ENCODE measurements around the gene PIH1D1. TPM values are rescaled to one million over a fixed set of nuclear protein-coding genes. Genes with fewer than 3 reads are reported as not detected.
A peak's percentile ranks its signal among the peaks of the same experiment; 100 is the strongest.
"Not testable (repeated sequence)": the region's sequence is repeated elsewhere in the genome, so short reads cannot be mapped to it uniquely, and the experiment has no call there.

The PIH1D1 gene
- total and polyA plus RNA-seq, 10 of the 15 experiments (the other 5 are each of a cell fraction or from before 2014, with no cell fraction given): 16.1 to 153 (median 106) TPM

DNA sequence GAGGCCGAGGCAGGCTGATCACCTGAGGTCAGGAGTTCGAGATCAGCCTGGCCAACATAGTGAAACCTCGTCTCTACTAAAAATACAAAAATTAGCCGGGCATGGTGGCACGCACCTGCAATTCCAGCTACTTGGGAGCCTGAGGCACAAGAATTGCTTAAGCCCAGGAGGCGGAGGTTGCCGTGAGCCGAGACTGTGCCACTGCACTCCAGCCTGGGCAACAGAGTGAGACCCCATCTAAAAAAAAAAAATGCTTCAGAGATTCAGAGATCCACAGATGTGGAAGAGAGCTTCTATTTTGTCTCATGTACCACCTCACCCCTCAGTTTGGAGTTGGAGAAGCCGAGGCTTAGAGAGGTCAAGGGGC is 21.9 kb upstream of the PIH1D1 start:
- BruUV-seq (replicated peaks); FAIRE-seq; H3K9me3 ChIP-seq (replicated peaks; ENCODE audit: control insufficient read depth, insufficient read depth, low read length); H4K20me1 ChIP-seq (ENCODE audit: control insufficient read depth, insufficient read depth); H3K27me3 ChIP-seq (replicated peaks in 1 of 2; ENCODE audit: control insufficient read depth in 2 of 2, insufficient read depth in 2 of 2, low read length in 1 of 2); H3K36me3 ChIP-seq (ENCODE audit: control insufficient read depth in 2 of 2, insufficient read depth in 2 of 2, low read length in 1 of 2); H3K79me2 ChIP-seq (ENCODE audit: control insufficient read depth, insufficient read depth, low read length); DNase-seq (ENCODE audit: low read depth, low spot score); ATAC-seq; in situ Hi-C loops (cut with MboI): not testable (repeated sequence)
- Histone ChIP-seq H3K9ac (ENCODE audit: control insufficient read depth, insufficient read depth, low read length) (peak overlapping the region; percentile 61; the same call in 1 of the 2 replicates), H3K4me1 (ENCODE audit: control insufficient read depth, insufficient read depth, low read length) (peaks cover 38% of the 10 kb centered on the region), H3K4me3 (peak overlapping the region; percentile 82; the same call in 1 of the 2 replicates), H2AFZ (ENCODE audit: control insufficient read depth, low read depth, low read length) (peak overlapping the region; percentile 92), H3K4me2 (ENCODE audit: control insufficient read depth, insufficient read depth) (peak overlapping the region; percentile 98), H3K27ac (ENCODE audit: control insufficient read depth, insufficient read depth) (peak overlapping the region; percentile 66)
- ChIA-PET SMC1A (ENCODE audit: uncharacterized antibody, unreplicated experiment) (interaction anchor here (0.8 to 2.2 kb wide), 11 partner anchors 10 to 205 kb away, joined by 3 to 12 read pairs (median 3); partner anchors contain the start of genes PIH1D1 and RPS11), RAD21 (ENCODE audit: unreplicated experiment) (interaction anchor here (0.8 to 6.0 kb wide), 9 partner anchors 13 to 247 kb away, joined by 3 to 90 read pairs (median 5); partner anchors contain the start of genes ALDH16A1, PIH1D1 and RPL13A), POLR2A (interaction anchor here (0.6 to 6.2 kb wide), 3 partner anchors 21 to 209 kb away, joined by 3 to 81 read pairs (median 3); partner anchors contain the start of genes ALDH16A1 and PIH1D1), CTCF (interaction anchor here (0.6 to 5.9 kb wide), 39 partner anchors 10 to 375 kb away, joined by 3 to 68 read pairs (median 4); partner anchors contain the start of genes ALDH16A1, CD37, NOSIP and PIH1D1)
- 0 out of 2 replicates have a peak, but pooled peaks have one; percentile 1 for TF ChIP-seq JUND (IDR thresholded peaks at IDR 0.05; ENCODE audit: low read depth, low read length)
- intact Hi-C loops (cut with micrococcal nuclease; ENCODE audit: unreplicated experiment): loop anchor here (2.0 to 5.0 kb wide), 2 partner anchors 73 to 141 kb away; no protein-coding TSS in a partner anchor
- 60% methylated on average over 9 of the region's 9 CpGs for WGBS (ENCODE audit: insufficient coverage, insufficient replicate concordance, low lambda C conversion rate, missing lambda C conversion rate)

DNA sequence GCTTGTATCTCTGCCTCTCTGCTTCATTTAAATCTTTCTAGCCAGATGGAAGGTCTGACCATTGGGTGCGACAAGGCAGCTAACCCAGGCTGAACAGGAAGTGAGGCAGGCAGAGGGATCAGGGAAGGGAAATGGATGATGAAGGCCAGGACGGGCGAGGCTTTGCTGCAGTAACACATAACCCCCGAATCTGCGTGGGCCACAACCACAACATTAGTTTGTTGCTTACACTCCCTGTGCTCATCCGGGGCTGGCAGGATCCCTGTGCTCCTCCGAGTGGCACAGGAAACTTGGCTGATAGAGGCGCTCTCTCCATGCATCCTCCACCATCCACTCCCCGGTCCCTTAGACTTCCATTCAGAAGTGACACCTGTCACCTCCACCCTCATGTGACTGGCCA is 21.3 kb upstream of the PIH1D1 start:
- no peaks in the 10 kb centered on the region for H3K9me3 ChIP-seq (replicated peaks; ENCODE audit: control insufficient read depth, insufficient read depth, low read length)
- H3K9ac ChIP-seq (ENCODE audit: control insufficient read depth, insufficient read depth, low read length): no peak overlapping the region
- no peak for ATAC-seq
- H3K27ac ChIP-seq (ENCODE audit: control insufficient read depth, insufficient read depth): no peak overlapping the region
- H3K79me2 ChIP-seq (ENCODE audit: control insufficient read depth, insufficient read depth, low read length): no peaks in the 10 kb centered on the region
- 0 out of 4 replicates have a peak, but pooled peaks cover 0 to 2% of the 10 kb centered on the region in 2 experiments for H3K36me3 ChIP-seq (ENCODE audit: control insufficient read depth in 2 of 2, insufficient read depth in 2 of 2, low read length in 1 of 2)
- ChIA-PET POLR2A (interaction anchor here (1.6 to 6.2 kb wide), 2 partner anchors 20 to 139 kb away, joined by 3 to 81 read pairs; partner anchors contain the start of genes ALDH16A1 and PIH1D1), SMC1A (ENCODE audit: uncharacterized antibody, unreplicated experiment) (interaction anchor here (0.7 to 2.2 kb wide), 8 partner anchors 18 to 168 kb away, joined by 3 to 12 read pairs (median 4); partner anchors contain the start of genes PIH1D1 and RPS11), CTCF (interaction anchor here (0.6 to 5.9 kb wide), 27 partner anchors 9 to 247 kb away, joined by 3 to 68 read pairs (median 5); partner anchors contain the start of genes ALDH16A1, CD37, PIH1D1 and RPS11), RAD21 (ENCODE audit: unreplicated experiment) (interaction anchor here (0.9 to 6.0 kb wide), 6 partner anchors 15 to 247 kb away, joined by 3 to 90 read pairs (median 4); partner anchors contain the start of genes ALDH16A1, PIH1D1 and RPL13A)
- in situ Hi-C loops (cut with MboI): no loop called here
- intact Hi-C loops (cut with micrococcal nuclease; ENCODE audit: unreplicated experiment): loop anchor here (2.0 to 5.0 kb wide), 2 partner anchors 74 to 141 kb away; no protein-coding TSS in a partner anchor
- H2AFZ ChIP-seq (ENCODE audit: control insufficient read depth, low read depth, low read length): no peak overlapping the region
- no peak overlapping the region for H3K4me2 ChIP-seq (ENCODE audit: control insufficient read depth, insufficient read depth)
- peaks cover 42% of the 10 kb centered on the region for H3K4me1 ChIP-seq (ENCODE audit: control insufficient read depth, insufficient read depth, low read length)
- no peak overlapping the region for H3K4me3 ChIP-seq
- no peak for FAIRE-seq
- 70% methylated on average over 9 of the region's 9 CpGs for WGBS (ENCODE audit: insufficient coverage, insufficient replicate concordance, low lambda C conversion rate, missing lambda C conversion rate)
- no peaks in the 10 kb centered on the region for H3K27me3 ChIP-seq (replicated peaks in 1 of 2; ENCODE audit: control insufficient read depth in 2 of 2, insufficient read depth in 2 of 2, low read length in 1 of 2)
- BruUV-seq (replicated peaks): no TSS peak
- no peak for DNase-seq (ENCODE audit: low read depth, low spot score)
- H4K20me1 ChIP-seq (ENCODE audit: control insufficient read depth, insufficient read depth): no peaks in the 10 kb centered on the region
- TF ChIP-seq POU2F2 (IDR thresholded peaks at IDR 0.05; ENCODE audit: borderline replicate concordance, low read depth, low read length) (no peak), GABPA (IDR thresholded peaks at IDR 0.05; ENCODE audit: low read depth) (no peak), EP300 (IDR thresholded peaks at IDR 0.05; ENCODE audit: borderline replicate concordance in 1 of 2, control insufficient read depth in 1 of 2, low read depth in 2 of 2, low read length in 2 of 2) (no peak), NRF1 (conservative IDR thresholded peaks at IDR 0.05; ENCODE audit: low read depth, low read length) (no peak)
- TF ChIP-seq, protein P1, sequence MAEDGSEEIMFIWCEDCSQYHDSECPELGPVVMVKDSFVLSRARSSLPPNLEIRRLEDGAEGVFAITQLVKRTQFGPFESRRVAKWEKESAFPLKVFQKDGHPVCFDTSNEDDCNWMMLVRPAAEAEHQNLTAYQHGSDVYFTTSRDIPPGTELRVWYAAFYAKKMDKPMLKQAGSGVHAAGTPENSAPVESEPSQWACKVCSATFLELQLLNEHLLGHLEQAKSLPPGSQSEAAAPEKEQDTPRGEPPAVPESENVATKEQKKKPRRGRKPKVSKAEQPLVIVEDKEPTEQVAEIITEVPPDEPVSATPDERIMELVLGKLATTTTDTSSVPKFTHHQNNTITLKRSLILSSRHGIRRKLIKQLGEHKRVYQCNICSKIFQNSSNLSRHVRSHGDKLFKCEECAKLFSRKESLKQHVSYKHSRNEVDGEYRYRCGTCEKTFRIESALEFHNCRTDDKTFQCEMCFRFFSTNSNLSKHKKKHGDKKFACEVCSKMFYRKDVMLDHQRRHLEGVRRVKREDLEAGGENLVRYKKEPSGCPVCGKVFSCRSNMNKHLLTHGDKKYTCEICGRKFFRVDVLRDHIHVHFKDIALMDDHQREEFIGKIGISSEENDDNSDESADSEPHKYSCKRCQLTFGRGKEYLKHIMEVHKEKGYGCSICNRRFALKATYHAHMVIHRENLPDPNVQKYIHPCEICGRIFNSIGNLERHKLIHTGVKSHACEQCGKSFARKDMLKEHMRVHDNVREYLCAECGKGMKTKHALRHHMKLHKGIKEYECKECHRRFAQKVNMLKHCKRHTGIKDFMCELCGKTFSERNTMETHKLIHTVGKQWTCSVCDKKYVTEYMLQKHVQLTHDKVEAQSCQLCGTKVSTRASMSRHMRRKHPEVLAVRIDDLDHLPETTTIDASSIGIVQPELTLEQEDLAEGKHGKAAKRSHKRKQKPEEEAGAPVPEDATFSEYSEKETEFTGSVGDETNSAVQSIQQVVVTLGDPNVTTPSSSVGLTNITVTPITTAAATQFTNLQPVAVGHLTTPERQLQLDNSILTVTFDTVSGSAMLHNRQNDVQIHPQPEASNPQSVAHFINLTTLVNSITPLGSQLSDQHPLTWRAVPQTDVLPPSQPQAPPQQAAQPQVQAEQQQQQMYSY (CRISPR knock-in tag; IDR thresholded peaks at IDR 0.05): no peak
- TF ChIP-seq, protein P2, sequence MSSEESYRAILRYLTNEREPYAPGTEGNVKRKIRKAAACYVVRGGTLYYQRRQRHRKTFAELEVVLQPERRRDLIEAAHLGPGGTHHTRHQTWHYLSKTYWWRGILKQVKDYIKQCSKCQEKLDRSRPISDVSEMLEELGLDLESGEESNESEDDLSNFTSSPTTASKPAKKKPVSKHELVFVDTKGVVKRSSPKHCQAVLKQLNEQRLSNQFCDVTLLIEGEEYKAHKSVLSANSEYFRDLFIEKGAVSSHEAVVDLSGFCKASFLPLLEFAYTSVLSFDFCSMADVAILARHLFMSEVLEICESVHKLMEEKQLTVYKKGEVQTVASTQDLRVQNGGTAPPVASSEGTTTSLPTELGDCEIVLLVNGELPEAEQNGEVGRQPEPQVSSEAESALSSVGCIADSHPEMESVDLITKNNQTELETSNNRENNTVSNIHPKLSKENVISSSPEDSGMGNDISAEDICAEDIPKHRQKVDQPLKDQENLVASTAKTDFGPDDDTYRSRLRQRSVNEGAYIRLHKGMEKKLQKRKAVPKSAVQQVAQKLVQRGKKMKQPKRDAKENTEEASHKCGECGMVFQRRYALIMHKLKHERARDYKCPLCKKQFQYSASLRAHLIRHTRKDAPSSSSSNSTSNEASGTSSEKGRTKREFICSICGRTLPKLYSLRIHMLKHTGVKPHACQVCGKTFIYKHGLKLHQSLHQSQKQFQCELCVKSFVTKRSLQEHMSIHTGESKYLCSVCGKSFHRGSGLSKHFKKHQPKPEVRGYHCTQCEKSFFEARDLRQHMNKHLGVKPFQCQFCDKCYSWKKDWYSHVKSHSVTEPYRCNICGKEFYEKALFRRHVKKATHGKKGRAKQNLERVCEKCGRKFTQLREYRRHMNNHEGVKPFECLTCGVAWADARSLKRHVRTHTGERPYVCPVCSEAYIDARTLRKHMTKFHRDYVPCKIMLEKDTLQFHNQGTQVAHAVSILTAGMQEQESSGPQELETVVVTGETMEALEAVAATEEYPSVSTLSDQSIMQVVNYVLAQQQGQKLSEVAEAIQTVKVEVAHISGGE (CRISPR knock-in tag; IDR thresholded peaks at IDR 0.05): no peak
